Activated gamma-delta T cell (primary cell): ENCODE results near the gene PLCG1.
"Not testable (repeated sequence)": the region's sequence is repeated elsewhere in the genome, so short reads cannot be mapped to it uniquely, and the experiment has no call there.

Source experiments
- DNase-seq: peaks from one replicate; lab custom pipeline; 2025; lab: John Stamatoyannopoulos, UW

The PLCG1 gene

DNA sequence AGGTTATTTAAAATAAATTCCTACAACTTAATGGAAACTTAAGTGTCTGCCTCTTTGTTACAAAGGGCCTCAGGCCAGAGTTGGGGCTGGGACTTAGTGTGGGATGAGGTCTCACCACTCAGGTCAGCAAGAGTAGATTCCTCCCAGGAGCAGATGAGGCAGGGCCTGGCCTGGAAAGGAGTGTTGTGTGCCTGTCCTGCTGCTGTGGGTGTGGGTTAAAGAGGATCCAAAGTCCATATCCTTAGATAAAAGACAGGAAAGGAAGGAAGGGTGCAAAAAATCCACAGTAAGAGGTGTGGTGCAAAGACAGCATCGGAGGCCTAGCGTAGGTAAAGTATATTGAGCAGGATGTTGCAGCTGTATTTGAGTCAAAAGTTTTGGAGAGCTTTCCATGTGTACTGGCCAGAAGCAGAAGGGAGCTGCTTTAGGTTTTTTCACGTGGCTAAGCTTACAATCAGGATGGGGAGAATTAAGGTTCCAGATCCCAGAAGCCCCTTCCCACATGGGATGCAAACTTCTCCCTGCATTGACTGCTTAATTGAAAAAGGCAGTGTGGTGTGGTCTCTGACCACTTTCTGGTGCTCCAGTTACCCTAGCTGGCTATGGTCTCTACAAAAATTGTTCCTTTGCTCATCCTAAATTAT, 12.8 kb upstream of the PLCG1 start:
- no peak for DNase-seq

DNA sequence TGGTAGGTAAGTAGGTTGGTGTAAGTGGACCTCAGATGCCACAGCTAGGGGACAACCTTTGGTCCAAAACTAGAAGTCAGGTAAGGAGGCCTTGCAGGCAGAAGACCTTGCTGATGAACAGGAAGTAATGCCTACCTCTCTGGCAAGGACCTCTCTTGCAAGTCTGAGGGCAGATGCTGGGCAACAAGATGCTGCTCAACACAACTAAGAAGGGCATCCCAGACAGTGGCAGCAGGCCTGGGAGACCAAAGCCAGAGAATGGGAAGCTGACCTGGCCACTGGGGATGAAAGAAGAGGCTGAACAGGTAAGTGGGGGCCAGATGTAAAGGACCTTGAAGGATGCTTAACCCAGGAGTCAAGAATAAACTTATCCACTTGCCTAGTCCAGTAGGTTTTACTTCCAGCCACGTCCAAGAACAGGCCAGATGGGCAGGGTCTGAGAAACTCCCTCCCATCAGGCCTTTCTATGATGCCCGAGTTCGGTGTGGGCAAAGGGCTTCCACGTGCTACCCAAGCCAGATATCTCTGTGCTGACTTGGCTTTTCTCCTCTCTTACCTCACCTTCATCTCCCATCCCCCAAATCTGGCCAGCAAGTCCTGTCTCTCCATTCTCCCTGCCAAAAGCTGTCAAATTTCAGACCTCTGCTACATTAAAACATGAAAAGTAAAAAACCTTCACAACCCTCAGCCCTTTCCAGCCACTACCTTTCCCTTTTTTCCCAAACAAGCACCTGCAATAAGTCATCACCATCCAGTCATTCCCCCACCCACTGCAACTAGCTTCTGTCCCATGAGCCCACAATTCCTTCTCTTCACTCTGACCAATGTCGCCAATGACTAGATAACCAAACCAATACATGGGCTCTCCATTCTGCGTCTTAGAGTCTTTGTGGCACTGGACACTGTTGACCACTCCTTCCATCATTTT, 11.5 kb upstream of the PLCG1 start:
- no peak for DNase-seq

GRCh38 chr20:41126719-41127118, 10.6 kb upstream of the PLCG1 start:
- DNase-seq, result no peak

DNA sequence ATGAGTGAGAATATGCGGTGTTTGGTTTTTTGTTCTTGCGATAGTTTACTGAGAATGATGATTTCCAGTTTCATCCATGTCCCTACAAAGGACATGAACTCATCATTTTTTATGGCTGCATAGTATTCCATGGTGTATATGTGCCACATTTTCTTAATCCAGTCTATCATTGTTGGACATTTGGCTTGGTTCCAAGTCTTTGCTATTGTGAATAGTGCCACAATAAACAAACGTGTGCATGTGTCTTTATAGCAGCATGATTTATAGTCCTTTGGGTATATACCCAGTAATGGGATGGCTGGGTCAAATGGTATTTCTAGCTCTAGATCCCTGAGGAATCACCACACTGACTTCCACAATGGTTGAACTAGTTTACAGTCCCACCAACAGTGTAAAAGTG, 9.0 kb upstream of the PLCG1 start:
- not testable (repeated sequence) for DNase-seq

DNA sequence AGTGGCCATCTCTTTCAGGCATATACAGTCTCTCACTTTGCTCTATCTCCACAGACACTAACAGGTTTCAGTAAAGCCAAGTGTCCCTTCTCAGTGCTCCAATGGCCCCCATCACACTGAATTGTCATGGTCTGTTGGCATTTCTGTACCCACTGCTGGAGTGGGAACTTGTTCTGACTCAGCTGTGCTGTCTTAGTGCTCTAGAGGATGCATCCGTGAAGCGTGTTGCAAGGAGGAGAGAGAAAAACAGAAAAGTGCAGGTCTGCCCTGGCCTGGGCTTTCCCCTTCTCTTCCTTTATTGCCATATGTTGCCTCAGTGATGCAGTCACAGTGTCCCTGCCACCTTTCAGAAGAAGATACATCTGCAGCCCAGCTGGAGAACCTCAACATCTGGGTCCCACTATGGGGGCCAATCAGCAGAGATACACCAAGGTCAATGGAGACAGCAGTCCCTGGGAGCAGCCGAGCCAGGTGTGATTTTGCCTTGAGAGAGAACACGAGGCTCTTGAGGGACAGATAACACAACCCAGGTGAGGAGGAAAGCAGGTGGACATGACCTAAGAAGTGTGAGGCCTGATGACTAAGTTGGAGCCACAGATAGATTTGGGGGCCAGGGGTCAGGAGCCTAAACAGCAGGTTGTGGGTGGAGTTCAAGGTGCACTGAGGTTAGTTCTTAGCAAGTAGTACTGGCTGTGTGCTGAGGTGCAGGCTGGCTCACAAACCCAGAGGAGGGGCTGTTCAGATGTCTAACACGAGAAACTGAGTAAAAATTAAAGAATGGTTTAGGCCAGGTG, 5.6 kb upstream of the PLCG1 start:
- no peak for DNase-seq

- DNase-seq, result not testable (repeated sequence)
Observed at GRCh38 chr20:41132388-41132775, 5.0 kb upstream of the PLCG1 start.

DNA sequence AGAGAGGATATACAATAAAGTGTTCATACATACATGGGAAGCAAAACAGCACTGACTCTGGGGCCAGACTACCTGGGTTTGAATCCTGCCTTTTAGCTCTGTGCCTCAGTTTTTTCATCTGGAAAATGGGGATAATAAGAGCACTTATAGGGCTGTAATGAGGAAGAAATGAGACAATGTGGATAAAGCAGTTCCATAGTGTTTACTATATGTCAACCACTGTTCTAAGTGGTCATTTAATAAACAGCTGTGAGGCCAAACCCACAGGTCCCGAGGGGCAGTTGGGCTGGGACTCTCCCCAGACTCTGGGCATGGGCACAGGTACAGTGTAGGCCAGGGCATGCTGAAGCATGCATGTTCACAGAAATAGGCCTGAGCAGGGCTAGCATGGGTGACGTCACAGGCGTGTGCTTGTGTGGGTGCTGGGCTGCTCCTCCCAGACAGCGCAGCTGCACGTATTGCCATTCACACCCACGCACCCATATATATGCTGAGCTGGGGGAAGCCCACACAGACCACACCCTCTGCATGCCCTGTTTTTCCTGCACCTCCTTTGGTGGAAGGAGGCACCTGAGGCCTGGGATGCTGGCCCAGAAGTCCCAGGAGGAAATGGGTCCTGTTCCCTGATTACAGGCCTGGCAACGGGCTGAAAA, 3.5 kb upstream of the PLCG1 start:
- no peak for DNase-seq

GRCh38 chr20:41134362-41135186, 2.8 kb upstream of the PLCG1 start:
- DNase-seq, result no peak

GRCh38 chr20:41135187-41135887, 2.0 kb upstream of the PLCG1 start:
- DNase-seq, result no peak

- no peak for DNase-seq
Observed at GRCh38 chr20:41135888-41136679, 1.3 kb upstream of the PLCG1 start.

- peak; percentile 56 for DNase-seq
Observed at GRCh38 chr20:41137614-41138474, 501 bp downstream of the PLCG1 start.

DNA sequence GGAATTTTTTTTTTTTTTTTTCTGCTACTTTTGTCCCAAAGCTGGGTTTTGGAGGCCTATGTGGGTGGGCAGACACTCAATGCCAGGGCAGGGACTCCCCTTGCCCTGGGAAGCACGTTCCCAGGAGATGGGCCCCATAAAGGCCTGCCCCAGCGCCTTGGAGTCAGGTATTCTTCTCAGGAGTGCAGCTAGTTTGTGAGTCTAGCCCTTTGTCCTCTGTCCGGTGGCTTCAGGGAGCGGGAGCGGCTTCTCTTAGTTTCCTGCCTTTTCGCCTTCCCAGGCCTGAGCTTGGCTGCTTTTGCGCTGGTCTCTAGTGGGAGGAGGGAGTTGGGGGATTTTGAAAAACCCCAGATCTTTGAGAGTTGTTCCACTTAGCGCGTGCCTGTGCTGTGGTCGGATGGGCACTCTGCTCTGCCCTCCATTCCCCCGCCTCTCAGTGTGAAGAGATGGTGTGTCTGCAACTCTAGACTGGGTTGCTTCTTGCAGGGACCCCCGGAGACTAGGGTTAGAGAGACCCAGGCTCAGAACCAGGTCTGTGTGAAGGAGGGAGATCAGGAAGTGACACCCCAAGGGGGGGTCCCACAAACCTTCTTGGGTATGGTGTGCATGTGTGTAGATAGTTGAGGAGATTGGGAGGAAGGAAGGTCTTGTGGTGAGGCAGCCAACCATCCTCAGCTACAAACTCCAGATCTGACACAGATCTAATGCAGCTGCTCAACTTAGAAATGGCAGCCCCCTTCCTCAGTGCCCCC, 1.3 kb downstream of the PLCG1 start:
- DNase-seq, result no peak

GRCh38 chr20:41139227-41140093, 2.1 kb downstream of the PLCG1 start:
- no peak for DNase-seq

DNA sequence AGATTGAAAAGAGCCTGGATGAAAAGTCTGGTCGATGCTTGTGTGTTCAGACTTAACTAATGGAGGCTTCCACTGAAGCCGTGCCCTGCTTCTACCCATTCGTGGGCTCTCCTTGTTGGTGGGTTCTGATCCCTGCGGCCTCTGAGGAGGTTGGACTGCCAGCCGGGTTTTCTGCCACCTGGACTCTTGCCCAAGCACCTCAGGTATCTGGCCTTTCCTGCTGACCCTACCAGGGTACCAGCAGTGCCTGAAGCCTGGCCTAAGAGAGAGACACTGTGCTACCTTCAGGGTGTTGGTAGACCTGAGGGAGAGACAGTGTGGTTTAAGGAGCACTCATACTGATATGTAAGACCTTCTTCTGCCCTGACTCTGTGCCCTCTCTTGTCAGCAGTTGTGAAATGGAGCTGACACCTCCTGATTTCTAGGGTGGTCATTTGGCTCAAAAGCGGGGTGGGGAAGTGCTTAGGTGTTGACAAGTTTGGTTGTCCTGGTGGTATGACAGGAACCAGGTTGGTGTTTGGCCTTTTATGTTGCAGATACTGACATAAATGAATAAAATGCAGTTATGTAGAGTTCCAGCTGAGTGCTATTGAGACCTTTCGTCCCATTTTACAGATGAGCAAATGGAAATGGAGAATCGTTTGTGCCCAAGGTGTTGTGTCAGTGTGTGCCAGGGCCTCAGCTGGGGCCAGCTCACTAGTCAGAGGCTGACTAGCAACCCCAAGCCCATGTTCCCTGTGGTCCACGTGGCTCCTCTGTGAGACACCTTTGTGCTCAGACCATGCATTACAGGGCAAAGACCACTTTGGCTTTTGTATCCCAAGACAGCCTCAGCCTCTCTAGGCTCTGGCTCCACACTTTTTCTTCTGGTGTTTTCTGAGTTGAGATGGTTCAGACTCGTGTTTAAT, 3.1 kb downstream of the PLCG1 start:
- no peak for DNase-seq

DNA sequence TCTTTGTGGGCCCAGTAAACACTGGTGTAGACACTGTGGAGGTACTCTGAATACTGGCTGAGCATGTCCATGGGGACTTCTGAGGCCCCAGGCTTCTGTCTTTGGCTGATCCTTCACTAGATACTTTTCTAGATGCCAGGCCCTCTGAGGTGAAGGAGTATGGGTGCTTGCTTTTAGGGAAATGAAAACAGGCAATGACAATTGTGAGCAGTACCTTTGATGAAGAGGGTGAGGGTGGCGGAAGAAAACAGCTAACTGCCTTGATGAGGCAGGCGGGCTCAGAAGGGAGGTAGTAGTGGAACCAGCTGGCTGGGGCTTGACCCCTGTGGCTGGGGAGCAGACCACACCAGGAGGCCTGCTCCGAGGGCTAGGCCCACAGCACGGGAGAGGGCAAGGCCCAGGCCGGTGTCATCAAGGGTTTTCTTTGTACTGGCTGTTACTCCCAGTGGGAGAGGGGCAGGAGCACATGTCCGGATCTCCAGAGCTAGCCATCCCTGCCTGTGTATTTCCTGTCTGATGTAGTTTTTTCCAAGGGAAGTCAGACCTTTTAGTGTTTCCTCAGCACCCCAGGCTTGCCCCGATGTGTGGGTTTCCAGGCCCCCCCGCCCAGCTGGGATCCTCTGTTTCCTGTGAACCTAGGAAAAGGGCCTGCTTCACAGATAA, 3.9 kb downstream of the PLCG1 start:
- DNase-seq, result no peak
